ENCODE data around the gene ARNT2. TPM values are rescaled to one million over a fixed set of nuclear protein-coding genes. Genes with fewer than 3 reads are reported as not detected.

Gene ARNT2
- total and polyA plus RNA-seq, 2 of the 13 experiments (the other 11 are each of a cell fraction or from before 2014, with no cell fraction given): 0.69 to 1.7 TPM

- TF ChIP-seq ZNF18 (CRISPR knock-in tag; IDR thresholded peaks at IDR 0.05; ENCODE audit: insufficient replicate concordance) (no peak), SCMH1 (CRISPR knock-in tag; IDR thresholded peaks at IDR 0.05; ENCODE audit: borderline replicate concordance) (no peak), ZNF614 (CRISPR knock-in tag; IDR thresholded peaks at IDR 0.05; ENCODE audit: borderline replicate concordance) (no peak), SRSF4 (IDR thresholded peaks at IDR 0.05; ENCODE audit: low read depth, low read length, poor library complexity, severe bottlenecking) (no peak)
Observed at GRCh38 chr15:80374441-80374840, 29.7 kb upstream of the ARNT2 start (continued).

GRCh38 chr15:80375968-80376891, 28.0 kb upstream of the ARNT2 start:
- TF ChIP-seq RFX3 (CRISPR knock-in tag; IDR thresholded peaks at IDR 0.05): no peak
- no peak for TF ChIP-seq RAD51 (IDR thresholded peaks at IDR 0.05; ENCODE audit: borderline replicate concordance)
- TF ChIP-seq TMF1 (CRISPR knock-in tag; IDR thresholded peaks at IDR 0.05; ENCODE audit: low read depth): no peak
- no peak for TF ChIP-seq WIZ (CRISPR knock-in tag; IDR thresholded peaks at IDR 0.05)
- no peak for TF ChIP-seq SMARCE1 (IDR thresholded peaks at IDR 0.05; ENCODE audit: borderline replicate concordance)
- no peak for TF ChIP-seq IRF1 (CRISPR knock-in tag; IDR thresholded peaks at IDR 0.05; ENCODE audit: low read depth)
- no peak for TF ChIP-seq RBFOX2 (IDR thresholded peaks at IDR 0.05; ENCODE audit: low read depth, low read length)
- TF ChIP-seq ZNF468 (CRISPR knock-in tag; IDR thresholded peaks at IDR 0.05): no peak
- H2AFZ ChIP-seq (ENCODE audit: low read length): no peak overlapping the region
- no peak overlapping the region for H3K27ac ChIP-seq (ENCODE audit: extremely low read length, insufficient read depth, low read length)
- no peaks in the 10 kb centered on the region for H3K9me3 ChIP-seq (ENCODE audit: low read length)
- ChIA-PET POLR2A (no interaction called here), CTCF (ENCODE audit: low intra/inter-chr PET ratio, low total read pairs) (no interaction called here)
- 0 out of 5 replicates have a peak, but pooled peaks cover 0 to 3% of the 10 kb centered on the region in 2 experiments for H3K27me3 ChIP-seq (ENCODE audit: control insufficient read depth in 1 of 2, insufficient read depth in 2 of 2, low read length in 2 of 2)
- intact Hi-C loops (cut with micrococcal nuclease; ENCODE audit: unreplicated experiment) (no loop called here), in situ Hi-C loops (cut with HindIII; ENCODE audit: extremely low pct_ligation_motif_present, low pct_unique_long_range_greater_than_20kb) (no loop called here)
- H3K4me1 ChIP-seq (ENCODE audit: insufficient read depth, low read length): no peaks in the 10 kb centered on the region
- H3K36me3 ChIP-seq (replicated peaks in 1 of 2; ENCODE audit: control insufficient read depth in 1 of 2, insufficient read depth in 2 of 2, low read length in 2 of 2): no peaks in the 10 kb centered on the region
- no peak overlapping the region for H3K4me3 ChIP-seq (replicated peaks in 1 of 3; ENCODE audit: insufficient read depth in 1 of 3, low read depth in 2 of 3, low read length in 3 of 3)
- ATAC-seq (no peak), DNase-seq (ENCODE audit: low spot score) (no peak), FAIRE-seq (no peak)
- H3K79me2 ChIP-seq (ENCODE audit: insufficient read depth, low read length): no peaks in the 10 kb centered on the region
- no peak overlapping the region for H3K9ac ChIP-seq (ENCODE audit: insufficient read depth, low read depth, low read length)
- H3K4me2 ChIP-seq (ENCODE audit: low read depth, low read length): no peak overlapping the region
- H4K20me1 ChIP-seq (ENCODE audit: insufficient read depth, low read length): no peaks in the 10 kb centered on the region
- no TSS peak for BruUV-seq (replicated peaks)
- 39% methylated on average over 4 of the region's 4 CpGs for WGBS (ENCODE audit: low lambda C conversion rate)

Measured in HepG2 (cell line).